Loucy (cell line): Measurements from ENCODE around the gene MPL.

Experiments
- EZH2phosphoT487 ChIP-seq: fragments of 200-600 bp; IDR thresholded peaks from 2 replicates; pipeline ENCODE4 v1.6.1; 2018; ENCODE audit warnings: antibody characterized with exemption, mild to moderate bottlenecking, moderate library complexity, borderline replicate concordance
- TF ChIP-seq, protein P1 (sequence below): fragments of 200-600 bp; sonication (generic); conservative IDR thresholded peaks from 2 replicates; pipeline ENCODE4 v1.5.1; 2014; ENCODE audit warnings: mild to moderate bottlenecking, antibody characterized with exemption, low read length

DNA sequence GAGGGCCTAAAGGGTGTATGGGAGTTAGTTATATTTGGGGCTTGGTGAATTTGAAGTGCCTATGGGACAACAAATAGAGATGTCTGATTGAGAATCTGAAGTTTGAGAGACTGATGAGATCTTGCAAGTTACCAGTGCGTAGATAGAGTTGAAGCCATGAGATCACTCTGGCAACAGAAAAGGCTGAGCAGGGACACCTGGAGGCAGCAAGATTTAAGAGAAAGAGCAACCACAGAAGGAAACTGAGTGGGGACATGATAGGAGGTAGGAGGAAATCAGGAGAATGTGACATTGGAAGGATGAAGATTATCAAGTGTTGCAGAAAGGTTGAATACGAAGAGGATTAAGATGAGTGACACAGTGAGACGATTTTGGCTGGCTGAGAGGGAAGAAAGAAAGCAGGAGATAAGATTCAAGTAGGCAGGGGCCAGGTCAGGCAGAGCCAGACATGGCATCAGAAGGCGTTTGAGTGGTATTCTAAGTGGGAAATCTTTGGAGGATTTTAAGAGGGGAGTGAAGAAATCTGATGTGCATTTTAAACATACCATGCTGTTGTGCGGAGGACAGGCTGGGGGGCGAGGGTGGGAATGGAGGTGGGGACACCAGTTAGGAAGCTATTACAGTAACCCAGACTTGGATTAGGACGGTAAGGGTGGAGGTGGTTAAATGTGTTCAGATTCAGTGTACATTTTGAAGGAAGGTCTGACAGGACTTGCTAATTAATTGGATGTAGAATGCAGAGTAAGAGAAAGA is 3.0 kb upstream of the MPL start:
- TF ChIP-seq, protein P1, sequence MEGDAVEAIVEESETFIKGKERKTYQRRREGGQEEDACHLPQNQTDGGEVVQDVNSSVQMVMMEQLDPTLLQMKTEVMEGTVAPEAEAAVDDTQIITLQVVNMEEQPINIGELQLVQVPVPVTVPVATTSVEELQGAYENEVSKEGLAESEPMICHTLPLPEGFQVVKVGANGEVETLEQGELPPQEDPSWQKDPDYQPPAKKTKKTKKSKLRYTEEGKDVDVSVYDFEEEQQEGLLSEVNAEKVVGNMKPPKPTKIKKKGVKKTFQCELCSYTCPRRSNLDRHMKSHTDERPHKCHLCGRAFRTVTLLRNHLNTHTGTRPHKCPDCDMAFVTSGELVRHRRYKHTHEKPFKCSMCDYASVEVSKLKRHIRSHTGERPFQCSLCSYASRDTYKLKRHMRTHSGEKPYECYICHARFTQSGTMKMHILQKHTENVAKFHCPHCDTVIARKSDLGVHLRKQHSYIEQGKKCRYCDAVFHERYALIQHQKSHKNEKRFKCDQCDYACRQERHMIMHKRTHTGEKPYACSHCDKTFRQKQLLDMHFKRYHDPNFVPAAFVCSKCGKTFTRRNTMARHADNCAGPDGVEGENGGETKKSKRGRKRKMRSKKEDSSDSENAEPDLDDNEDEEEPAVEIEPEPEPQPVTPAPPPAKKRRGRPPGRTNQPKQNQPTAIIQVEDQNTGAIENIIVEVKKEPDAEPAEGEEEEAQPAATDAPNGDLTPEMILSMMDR: no peak
- TF ChIP-seq EZH2phosphoT487: no peak
